Neuronal stem cell (in vitro differentiated cells): ENCODE measurements around the gene CKMT2.

Source experiments
- DNase-seq: peaks from one replicate; pipeline ENCODE4 v3.0.0-alpha.2; 2013; ENCODE audit warnings: low spot score
- H2AFZ ChIP-seq: one replicate; pipeline ENCODE4 v1.6.1; 2013; ENCODE audit warnings: mild to moderate bottlenecking, low read length, inconsistent platforms
- H2AK5ac ChIP-seq: 2 replicates; pipeline ENCODE4 v1.6.1; 2013; ENCODE audit warnings: low read depth, mild to moderate bottlenecking, inconsistent platforms, low read length, moderate library complexity, mixed read lengths
- H2BK120ac ChIP-seq: 2 replicates; pipeline ENCODE4 v1.6.1; 2013; ENCODE audit warnings: low read depth, mild to moderate bottlenecking, inconsistent platforms, low read length, moderate library complexity, mixed read lengths
- H2BK12ac ChIP-seq: one replicate; pipeline ENCODE4 v1.6.1; 2013; ENCODE audit warnings: low read length, inconsistent platforms
- H2BK15ac ChIP-seq: 2 replicates; pipeline ENCODE4 v1.6.1; 2013; ENCODE audit warnings: mild to moderate bottlenecking, low read length, inconsistent platforms, mixed read lengths
- H2BK5ac ChIP-seq: one replicate; pipeline ENCODE4 v1.6.1; 2013; ENCODE audit warnings: inconsistent platforms, mild to moderate bottlenecking, low read length, moderate library complexity
- H3K14ac ChIP-seq: one replicate; pipeline ENCODE4 v1.6.1; 2013; ENCODE audit warnings: low read length, inconsistent platforms
- H3K18ac ChIP-seq: 2 replicates; pipeline ENCODE4 v1.6.1; 2013; ENCODE audit warnings: low read length, inconsistent platforms
- H3K23ac ChIP-seq: 2 replicates; pipeline ENCODE4 v1.6.1; 2013; ENCODE audit warnings: low read depth, mild to moderate bottlenecking, mixed read lengths, low read length, inconsistent platforms; ENCODE audit not compliant: poor library complexity
- H3K27ac ChIP-seq: replicated peaks from 3 replicates; pipeline ENCODE4 v1.5.1; 2013; ENCODE audit warnings: low read length, inconsistent platforms
- H3K27me3 ChIP-seq, 3 experiments: 2 replicates each; pipeline ENCODE4 v1.6.1; 2013; ENCODE audit warnings: low read length in 3 of 3, mild to moderate bottlenecking in 2 of 3, inconsistent platforms in 1 of 3, low read depth in 1 of 3, mixed read lengths in 1 of 3, moderate library complexity in 1 of 3; ENCODE audit not compliant: control insufficient read depth in 3 of 3, insufficient read depth in 3 of 3
- H3K36me3 ChIP-seq, 2 donors: replicated peaks in 1 of 2; 2 replicates each; pipeline ENCODE4 v1.6.1; 2013; ENCODE audit warnings: low read length in 2 of 2; ENCODE audit not compliant: control insufficient read depth in 2 of 2, insufficient read depth in 2 of 2
- H3K4ac ChIP-seq: 2 replicates; pipeline ENCODE4 v1.6.1; 2013; ENCODE audit warnings: inconsistent platforms, mild to moderate bottlenecking, low read length, moderate library complexity
- H3K4me1 ChIP-seq, 2 donors: 1 replicate in 1 of 2; 2 replicates in 1 of 2; pipeline ENCODE4 v1.6.1; 2013; ENCODE audit warnings: low read length in 2 of 2, low read depth in 1 of 2; ENCODE audit not compliant: control insufficient read depth in 2 of 2, insufficient read depth in 1 of 2
- H3K4me2 ChIP-seq: one replicate; pipeline ENCODE4 v1.6.1; 2013; ENCODE audit warnings: mild to moderate bottlenecking, low read length, inconsistent platforms; ENCODE audit not compliant: insufficient read depth, poor library complexity, severe bottlenecking
- H3K4me3 ChIP-seq, 2 donors: 2 replicates each; pipeline ENCODE4 v1.5.1; 2013; ENCODE audit warnings: low read length in 2 of 2, mild to moderate bottlenecking in 2 of 2, inconsistent platforms in 1 of 2, moderate library complexity in 1 of 2
- H3K79me1 ChIP-seq: one replicate; pipeline ENCODE4 v1.6.1; 2013; ENCODE audit warnings: low read depth, mild to moderate bottlenecking, inconsistent platforms, low read length, moderate library complexity
- H3K9ac ChIP-seq: one replicate; pipeline ENCODE4 v1.6.1; 2013; ENCODE audit warnings: mild to moderate bottlenecking, low read depth, low read length, inconsistent platforms; ENCODE audit not compliant: poor library complexity
- H3K9me3 ChIP-seq, 2 donors: replicated peaks in 1 of 2; 2 replicates each; pipeline versions ENCODE3 to v1.6.1; 2013; ENCODE audit warnings: low read length in 2 of 2, mild to moderate bottlenecking in 2 of 2, inconsistent platforms in 1 of 2, low read depth in 1 of 2, mixed read lengths in 1 of 2, moderate library complexity in 1 of 2; ENCODE audit not compliant: control insufficient read depth in 2 of 2, insufficient read depth in 1 of 2
- H4K8ac ChIP-seq: one replicate; pipeline ENCODE4 v1.6.1; 2013; ENCODE audit warnings: low read depth, mild to moderate bottlenecking, inconsistent platforms, low read length, moderate library complexity
- H4K91ac ChIP-seq: one replicate; pipeline ENCODE4 v1.6.1; 2013; ENCODE audit warnings: low read length, low read depth, mild to moderate bottlenecking, inconsistent platforms; ENCODE audit not compliant: poor library complexity
- WGBS, 2 donors: extraction: QIAGEN DNeasy Blood & Tissue Kit; methylation state at CpG; one replicate each; pipeline ENCODE4 v1.1.7; 2013; ENCODE audit warnings: missing lambda C conversion rate in 2 of 2, mixed read lengths in 1 of 2; ENCODE audit not compliant: insufficient read length in 2 of 2, insufficient replicate concordance in 1 of 2; ENCODE audit errors: extremely low coverage in 2 of 2; 5-methylcytosine and 5-hydroxymethylcytosine counted together

Gene CKMT2

GRCh38 chr5:81235287-81236072 lies 2.4 kb downstream of the CKMT2 start:
- Histone ChIP-seq H3K4me1 (peaks cover 1 to 3% of the 10 kb centered on the region in 2 donors), H2BK5ac (no peak overlapping the region), H2BK12ac (no peak overlapping the region), H2BK120ac (no peak overlapping the region), H4K8ac (no peak overlapping the region), H2AK5ac (no peak overlapping the region), H3K27me3 (no peaks in the 10 kb centered on the region), H3K4me2 (no peak overlapping the region), H3K9me3 (no peaks in the 10 kb centered on the region), H4K91ac (no peak overlapping the region), H2BK15ac (no peak overlapping the region), H3K14ac (no peak overlapping the region), H3K79me1 (no peaks in the 10 kb centered on the region), H3K36me3 (peaks cover 0 to 11% of the 10 kb centered on the region in 2 donors), H3K4me3 (no peak overlapping the region), H2AFZ (no peak overlapping the region), H3K4ac (no peak overlapping the region), H3K27ac (no peak overlapping the region), H3K18ac (no peak overlapping the region), H3K23ac (no peak overlapping the region), H3K9ac (no peak overlapping the region)
- no CpG with 5 or more reads among the region's 10 CpGs for WGBS, 2 donors
- no peak for DNase-seq

- Histone ChIP-seq H2BK15ac (no peak overlapping the region), H3K9ac (no peak overlapping the region), H4K8ac (no peak overlapping the region), H3K27ac (no peak overlapping the region), H3K4me1 (peaks cover 1 to 2% of the 10 kb centered on the region in 2 donors), H3K36me3 (peaks cover 0 to 11% of the 10 kb centered on the region in 2 donors), H3K27me3 (no peaks in the 10 kb centered on the region), H2BK5ac (no peak overlapping the region), H3K4me3 (no peak overlapping the region), H3K14ac (no peak overlapping the region), H2AK5ac (no peak overlapping the region), H2BK12ac (no peak overlapping the region), H3K4me2 (no peak overlapping the region), H2AFZ (no peak overlapping the region), H3K79me1 (no peaks in the 10 kb centered on the region), H3K23ac (no peak overlapping the region), H3K9me3 (no peaks in the 10 kb centered on the region), H4K91ac (no peak overlapping the region), H3K18ac (no peak overlapping the region), H2BK120ac (no peak overlapping the region), H3K4ac (no peak overlapping the region)
- WGBS, 2 donors = no CpG with 5 or more reads among the region's 4 CpGs
- DNase-seq = no peak
Observed at GRCh38 chr5:81238460-81238859, 5.3 kb downstream of the CKMT2 start.

GRCh38 chr5:81239613-81240012 lies 6.5 kb downstream of the CKMT2 start:
- no peaks in the 10 kb centered on the region for H3K27me3 ChIP-seq
- H3K4me3 ChIP-seq = no peak overlapping the region
- H2BK15ac ChIP-seq = no peak overlapping the region
- H2AFZ ChIP-seq = no peak overlapping the region
- peak overlapping the region; percentile 30 for H4K8ac ChIP-seq
- H2BK5ac ChIP-seq = no peak overlapping the region
- no peak overlapping the region for H2BK12ac ChIP-seq
- H3K9ac ChIP-seq = no peak overlapping the region
- no peak overlapping the region for H3K14ac ChIP-seq
- H3K18ac ChIP-seq = no peak overlapping the region
- H3K9me3 ChIP-seq = no peaks in the 10 kb centered on the region
- no peak overlapping the region for H4K91ac ChIP-seq
- no peak for DNase-seq
- H3K4me2 ChIP-seq = no peak overlapping the region
- H3K4ac ChIP-seq = no peak overlapping the region
- H3K36me3 ChIP-seq = peaks cover 0 to 11% of the 10 kb centered on the region in 2 donors
- no peak overlapping the region for H2BK120ac ChIP-seq
- H3K23ac ChIP-seq = no peak overlapping the region
- no peaks in the 10 kb centered on the region for H3K79me1 ChIP-seq
- H2AK5ac ChIP-seq = no peak overlapping the region
- no CpG with 5 or more reads among the region's 5 CpGs for WGBS, 2 donors
- H3K4me1 ChIP-seq = peaks cover 0 to 1% of the 10 kb centered on the region in 2 donors
- H3K27ac ChIP-seq = no peak overlapping the region

GRCh38 chr5:81241001-81241400 lies 7.9 kb downstream of the CKMT2 start:
- Histone ChIP-seq H3K27me3 (no peaks in the 10 kb centered on the region), H4K91ac (no peak overlapping the region), H2BK5ac (no peak overlapping the region), H3K18ac (no peak overlapping the region), H3K4me2 (no peak overlapping the region), H2BK15ac (no peak overlapping the region), H3K79me1 (peaks cover 3% of the 10 kb centered on the region), H3K9me3 (no peaks in the 10 kb centered on the region), H3K14ac (no peak overlapping the region), H2AK5ac (no peak overlapping the region), H2AFZ (no peak overlapping the region), H3K23ac (no peak overlapping the region), H3K36me3 (peaks cover 4 to 11% of the 10 kb centered on the region in 2 donors), H2BK120ac (no peak overlapping the region), H3K4me3 (no peak overlapping the region), H3K4me1 (peaks cover 0 to 6% of the 10 kb centered on the region in 2 donors), H4K8ac (no peak overlapping the region), H2BK12ac (no peak overlapping the region), H3K9ac (no peak overlapping the region), H3K27ac (no peak overlapping the region), H3K4ac (no peak overlapping the region)
- no CpG with 5 or more reads among the region's 5 CpGs for WGBS, 2 donors
- no peak for DNase-seq
